ENCODE data around the gene ADPRS. TPM values are rescaled to one million over a fixed set of nuclear protein-coding genes. Genes with fewer than 3 reads are reported as not detected.
A peak's percentile ranks its signal among the peaks of the same experiment; 100 is the strongest.

Gene ADPRS
- total and polyA plus RNA-seq, 4 donors: 20.3 to 46.1 (median 42.1) TPM

GRCh38 chr1:36086529-36087232 lies 2.0 kb upstream of the ADPRS start:
- 83% methylated on average over 6 of the region's 12 CpGs for WGBS (ENCODE audit: insufficient coverage)
- peaks cover 67% of the 10 kb centered on the region for H3K4me1 ChIP-seq (ENCODE audit: control insufficient read depth, insufficient read depth, low read length)
- H3K27ac ChIP-seq (ENCODE audit: low read depth, low read length): no peak overlapping the region
- peaks cover 42% of the 10 kb centered on the region for H3K36me3 ChIP-seq (ENCODE audit: control insufficient read depth, insufficient read depth, low read length)
- no peak overlapping the region for H3K4me3 ChIP-seq (ENCODE audit: low read depth, low read length)
- no peak for DNase-seq (ENCODE audit: low read depth in 4 of 6, low spot score in 6 of 6)
- no peaks in the 10 kb centered on the region for H3K9me3 ChIP-seq (ENCODE audit: control insufficient read depth, insufficient read depth, low read length)
- no peaks in the 10 kb centered on the region for H3K27me3 ChIP-seq (ENCODE audit: control insufficient read depth, insufficient read depth, low read length)

GRCh38 chr1:36087233-36088123 lies 1.2 kb upstream of the ADPRS start:
- H3K36me3 ChIP-seq (ENCODE audit: control insufficient read depth, insufficient read depth, low read length): peaks cover 50% of the 10 kb centered on the region
- 89% methylated on average over 29 of the region's 31 CpGs for WGBS (ENCODE audit: insufficient coverage)
- no peak overlapping the region for H3K4me3 ChIP-seq (ENCODE audit: low read depth, low read length)

GRCh38 chr1:36088265-36088576 lies 471 bp upstream of the ADPRS start:
- no peak for DNase-seq (ENCODE audit: low read depth in 4 of 6, low spot score in 6 of 6)
- WGBS (ENCODE audit: insufficient coverage): 1% methylated on average over 6 of the region's 8 CpGs
- Histone ChIP-seq H3K4me3 (ENCODE audit: low read depth, low read length) (peak overlapping the region; percentile 49), H3K9me3 (ENCODE audit: control insufficient read depth, insufficient read depth, low read length) (no peaks in the 10 kb centered on the region), H3K36me3 (ENCODE audit: control insufficient read depth, insufficient read depth, low read length) (peaks cover 58% of the 10 kb centered on the region), H3K4me1 (ENCODE audit: control insufficient read depth, insufficient read depth, low read length) (peaks cover 81% of the 10 kb centered on the region), H3K27ac (ENCODE audit: low read depth, low read length) (peak overlapping the region; percentile 67), H3K27me3 (ENCODE audit: control insufficient read depth, insufficient read depth, low read length) (no peaks in the 10 kb centered on the region)

More at GRCh38 chr1:36087233-36088123, 1.2 kb upstream of the ADPRS start:
- Histone ChIP-seq H3K4me1 (ENCODE audit: control insufficient read depth, insufficient read depth, low read length) (peaks cover 75% of the 10 kb centered on the region), H3K9me3 (ENCODE audit: control insufficient read depth, insufficient read depth, low read length) (no peaks in the 10 kb centered on the region), H3K27ac (ENCODE audit: low read depth, low read length) (no peak overlapping the region), H3K27me3 (ENCODE audit: control insufficient read depth, insufficient read depth, low read length) (no peaks in the 10 kb centered on the region)
- no peak for DNase-seq (ENCODE audit: low read depth in 4 of 6, low spot score in 6 of 6)

- H3K4me1 ChIP-seq (ENCODE audit: control insufficient read depth, insufficient read depth, low read length): peaks cover 82% of the 10 kb centered on the region
- H3K27ac ChIP-seq (ENCODE audit: low read depth, low read length): peak overlapping the region; percentile 67
- H3K27me3 ChIP-seq (ENCODE audit: control insufficient read depth, insufficient read depth, low read length): no peaks in the 10 kb centered on the region
- 8% methylated on average over 28 of the region's 32 CpGs for WGBS (ENCODE audit: insufficient coverage)
- H3K4me3 ChIP-seq (ENCODE audit: low read depth, low read length): peak overlapping the region; percentile 86
- no peaks in the 10 kb centered on the region for H3K9me3 ChIP-seq (ENCODE audit: control insufficient read depth, insufficient read depth, low read length)
- peaks cover 71% of the 10 kb centered on the region for H3K36me3 ChIP-seq (ENCODE audit: control insufficient read depth, insufficient read depth, low read length)
- peak in 1 of 6 donors; percentile 52 for DNase-seq (ENCODE audit: low read depth in 4 of 6, low spot score in 6 of 6)
These were observed 865 bp downstream of the ADPRS start for GRCh38 chr1:36089393-36090121.

GRCh38 chr1:36091141-36091540 lies 2.4 kb downstream of the ADPRS start:
- H3K27ac ChIP-seq (ENCODE audit: low read depth, low read length): no peak overlapping the region
- H3K27me3 ChIP-seq (ENCODE audit: control insufficient read depth, insufficient read depth, low read length): no peaks in the 10 kb centered on the region
- H3K4me1 ChIP-seq (ENCODE audit: control insufficient read depth, insufficient read depth, low read length): peaks cover 77% of the 10 kb centered on the region
- no peak for DNase-seq (ENCODE audit: low read depth in 4 of 6, low spot score in 6 of 6)
- H3K9me3 ChIP-seq (ENCODE audit: control insufficient read depth, insufficient read depth, low read length): no peaks in the 10 kb centered on the region
- no peak overlapping the region for H3K4me3 ChIP-seq (ENCODE audit: low read depth, low read length)
- peaks cover 81% of the 10 kb centered on the region for H3K36me3 ChIP-seq (ENCODE audit: control insufficient read depth, insufficient read depth, low read length)
- 100% methylated on average over 2 of the region's 4 CpGs for WGBS (ENCODE audit: insufficient coverage)

GRCh38 chr1:36091698-36092097 lies 3.0 kb downstream of the ADPRS start:
- Histone ChIP-seq H3K27me3 (ENCODE audit: control insufficient read depth, insufficient read depth, low read length) (no peaks in the 10 kb centered on the region), H3K4me3 (ENCODE audit: low read depth, low read length) (no peak overlapping the region), H3K9me3 (ENCODE audit: control insufficient read depth, insufficient read depth, low read length) (no peaks in the 10 kb centered on the region), H3K36me3 (ENCODE audit: control insufficient read depth, insufficient read depth, low read length) (peaks cover 81% of the 10 kb centered on the region), H3K4me1 (ENCODE audit: control insufficient read depth, insufficient read depth, low read length) (peaks cover 78% of the 10 kb centered on the region), H3K27ac (ENCODE audit: low read depth, low read length) (no peak overlapping the region)
- no peak for DNase-seq (ENCODE audit: low read depth in 4 of 6, low spot score in 6 of 6)
- 92% methylated on average over 12 of the region's 13 CpGs for WGBS (ENCODE audit: insufficient coverage)

GRCh38 chr1:36092166-36092797 lies 3.6 kb downstream of the ADPRS start:
- Histone ChIP-seq H3K27ac (ENCODE audit: low read depth, low read length) (no peak overlapping the region), H3K9me3 (ENCODE audit: control insufficient read depth, insufficient read depth, low read length) (no peaks in the 10 kb centered on the region), H3K4me3 (ENCODE audit: low read depth, low read length) (no peak overlapping the region), H3K4me1 (ENCODE audit: control insufficient read depth, insufficient read depth, low read length) (peaks cover 78% of the 10 kb centered on the region), H3K27me3 (ENCODE audit: control insufficient read depth, insufficient read depth, low read length) (no peaks in the 10 kb centered on the region), H3K36me3 (ENCODE audit: control insufficient read depth, insufficient read depth, low read length) (peaks cover 81% of the 10 kb centered on the region)
- 93% methylated on average over 17 of the region's 17 CpGs for WGBS (ENCODE audit: insufficient coverage)
- no peak for DNase-seq (ENCODE audit: low read depth in 4 of 6, low spot score in 6 of 6)

GRCh38 chr1:36092798-36093185 lies 4.1 kb downstream of the ADPRS start:
- peak overlapping the region; percentile 57 for H3K27ac ChIP-seq (ENCODE audit: low read depth, low read length)
- peaks cover 81% of the 10 kb centered on the region for H3K36me3 ChIP-seq (ENCODE audit: control insufficient read depth, insufficient read depth, low read length)
- H3K4me3 ChIP-seq (ENCODE audit: low read depth, low read length): no peak overlapping the region
- H3K4me1 ChIP-seq (ENCODE audit: control insufficient read depth, insufficient read depth, low read length): peaks cover 76% of the 10 kb centered on the region
- no peaks in the 10 kb centered on the region for H3K27me3 ChIP-seq (ENCODE audit: control insufficient read depth, insufficient read depth, low read length)
- DNase-seq (ENCODE audit: low read depth in 4 of 6, low spot score in 6 of 6): no peak
- WGBS (ENCODE audit: insufficient coverage): 81% methylated on average over 8 of the region's 9 CpGs
- no peaks in the 10 kb centered on the region for H3K9me3 ChIP-seq (ENCODE audit: control insufficient read depth, insufficient read depth, low read length)

- Histone ChIP-seq H3K36me3 (ENCODE audit: control insufficient read depth, insufficient read depth, low read length) (peaks cover 81% of the 10 kb centered on the region), H3K27ac (ENCODE audit: low read depth, low read length) (peak overlapping the region; percentile 57), H3K4me1 (ENCODE audit: control insufficient read depth, insufficient read depth, low read length) (peaks cover 72% of the 10 kb centered on the region), H3K27me3 (ENCODE audit: control insufficient read depth, insufficient read depth, low read length) (no peaks in the 10 kb centered on the region), H3K9me3 (ENCODE audit: control insufficient read depth, insufficient read depth, low read length) (no peaks in the 10 kb centered on the region), H3K4me3 (ENCODE audit: low read depth, low read length) (no peak overlapping the region)
- WGBS (ENCODE audit: insufficient coverage): 74% methylated on average over 7 of the region's 7 CpGs
- DNase-seq (ENCODE audit: low read depth in 4 of 6, low spot score in 6 of 6): peak in 1 of 6 donors; percentile 46
These were observed 4.5 kb downstream of the ADPRS start for GRCh38 chr1:36093226-36093625.
